COLO668 (cell line): ENCODE results near the gene EGLN1.
A peak's percentile ranks its signal among the peaks of the same experiment; 100 is the strongest.

Source experiments
- DNase-seq: peaks from one replicate; lab custom pipeline; 2025; ENCODE audit not compliant: unreplicated experiment; lab: John Stamatoyannopoulos, UW

Gene EGLN1

DNA sequence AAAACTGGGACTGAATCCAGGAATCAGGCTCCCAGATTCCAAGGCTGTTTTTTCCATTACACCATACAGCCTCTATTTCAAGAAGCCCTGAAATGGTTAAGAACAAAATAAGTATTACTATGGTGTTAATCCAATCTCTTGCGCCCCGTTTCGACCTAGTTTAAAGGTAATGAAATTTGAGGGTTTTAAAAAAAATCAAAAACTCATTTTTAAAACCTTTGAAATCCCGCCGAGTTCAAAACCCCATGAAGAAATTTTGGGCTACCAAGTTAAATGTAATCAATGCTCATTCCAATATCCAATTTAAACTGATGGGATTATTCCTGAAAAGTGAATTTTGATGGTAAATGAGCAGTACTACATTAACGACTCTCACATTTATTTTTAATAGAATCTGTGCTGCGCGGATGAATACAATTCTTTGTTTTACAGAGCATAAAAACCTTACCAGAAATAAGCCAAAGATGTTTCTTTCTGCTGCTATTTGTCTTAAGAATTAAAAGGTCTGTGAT, 767 bp upstream of the EGLN1 start:
- DNase-seq = no peak

DNA sequence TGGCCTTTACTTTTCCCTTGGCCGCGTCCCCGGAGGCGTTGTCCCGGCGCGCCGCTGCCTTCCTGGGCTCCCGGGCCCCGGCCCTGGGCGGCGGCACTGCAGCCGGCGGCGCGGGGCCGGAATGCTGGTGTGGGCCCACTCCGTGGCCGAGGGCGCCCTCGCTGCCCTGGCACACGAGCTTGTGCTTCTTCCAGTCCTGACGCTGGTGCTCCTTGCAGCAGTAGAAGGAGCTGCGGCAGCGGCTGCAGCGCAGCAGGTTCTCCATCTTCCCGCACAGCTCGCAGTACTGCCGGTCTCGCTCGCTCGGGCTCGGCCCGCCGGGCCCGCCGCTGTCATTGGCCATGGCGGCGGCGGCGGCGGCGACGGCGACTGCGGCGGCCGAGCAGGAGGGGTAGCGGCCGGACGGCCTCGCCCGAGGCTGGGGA, 529 bp downstream of the EGLN1 start:
- DNase-seq = peak; percentile 87

DNA sequence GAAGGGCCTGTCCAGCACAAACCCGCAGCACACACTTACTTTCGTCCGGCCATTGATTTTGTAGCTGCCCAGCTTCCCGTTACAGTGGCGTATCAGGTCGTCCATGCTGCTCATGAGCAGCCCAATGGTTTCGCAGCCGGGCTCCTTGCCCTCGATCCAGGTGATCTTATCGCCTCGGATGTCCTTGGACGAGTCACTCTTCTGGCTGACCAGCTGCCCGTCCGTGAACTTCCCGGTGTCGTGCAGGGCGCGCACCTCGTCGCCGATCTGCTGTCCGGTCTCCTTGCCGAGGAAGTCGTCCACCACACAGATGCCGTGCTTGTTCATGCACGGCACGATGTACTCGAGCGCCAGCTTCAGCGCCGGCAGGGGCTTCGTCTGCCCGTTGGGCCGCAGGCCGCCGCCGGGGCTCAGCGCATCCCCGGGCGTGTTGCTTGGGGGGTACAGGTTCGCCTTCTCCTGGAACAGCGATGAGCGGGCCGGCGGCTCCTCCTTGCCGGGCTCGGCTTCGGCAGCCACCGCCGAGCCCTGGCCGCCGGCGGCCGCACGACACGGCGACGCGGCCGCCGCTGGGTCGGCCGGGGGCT, 1.0 kb downstream of the EGLN1 start:
- DNase-seq = peak; percentile 77

GRCh38 chr1:231420299-231420958, 1.7 kb downstream of the EGLN1 start:
- no peak for DNase-seq

- DNase-seq = no peak
Measured at GRCh38 chr1:231419738-231420298, 2.3 kb downstream of the EGLN1 start.

DNA sequence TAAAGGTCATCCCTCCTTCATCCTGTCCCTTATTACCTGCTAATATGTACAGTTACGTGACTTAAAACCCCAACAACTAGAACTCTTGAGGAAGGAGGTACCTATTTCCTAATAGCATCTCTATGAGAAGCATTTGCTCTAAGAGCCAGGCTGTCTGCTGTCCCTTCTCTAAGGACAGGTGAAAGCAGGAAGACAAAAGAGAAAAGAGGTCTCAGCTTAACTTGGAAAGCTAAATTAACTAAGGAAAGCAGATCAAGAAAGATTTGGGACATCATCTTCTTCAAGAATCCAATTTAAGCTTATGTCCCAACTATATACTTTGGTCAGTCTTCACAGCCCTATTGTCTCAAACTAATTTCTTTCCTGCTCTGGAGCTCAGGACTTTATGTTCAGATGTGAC, 2.9 kb downstream of the EGLN1 start:
- no peak for DNase-seq

GRCh38 chr1:231418741-231419107, 3.4 kb downstream of the EGLN1 start:
- no peak for DNase-seq

DNA sequence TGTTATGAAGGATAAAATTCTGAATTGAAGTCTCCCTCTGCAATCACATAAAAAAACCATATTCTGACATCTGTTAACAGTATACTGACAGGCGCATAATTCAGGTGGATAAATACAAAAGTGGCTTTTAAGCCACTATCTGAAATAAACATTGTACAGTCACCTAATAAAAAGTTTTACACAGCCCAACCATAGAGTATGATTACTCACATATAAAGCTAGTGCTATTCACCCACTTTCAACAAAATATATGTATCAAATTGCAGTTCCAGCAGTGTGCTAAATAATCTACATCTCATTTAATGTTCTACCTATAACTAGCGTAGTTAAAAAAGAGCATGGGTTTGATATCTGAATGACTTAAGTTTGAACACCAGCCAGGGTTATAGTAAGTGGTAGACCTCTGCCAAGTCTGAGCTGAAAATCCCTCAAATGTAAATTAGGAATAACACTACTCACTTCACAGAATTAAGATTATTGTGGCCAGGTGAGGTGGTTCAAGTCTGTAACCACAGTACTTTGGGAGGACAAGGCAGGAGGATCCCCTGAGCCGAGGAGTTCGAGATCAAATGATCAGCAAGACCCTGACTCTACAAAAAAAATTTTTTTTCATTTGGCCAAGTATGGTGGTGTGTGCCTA, 3.9 kb downstream of the EGLN1 start:
- DNase-seq = no peak

- DNase-seq = no peak
Measured at GRCh38 chr1:231417513-231417912, 4.6 kb downstream of the EGLN1 start.

DNA sequence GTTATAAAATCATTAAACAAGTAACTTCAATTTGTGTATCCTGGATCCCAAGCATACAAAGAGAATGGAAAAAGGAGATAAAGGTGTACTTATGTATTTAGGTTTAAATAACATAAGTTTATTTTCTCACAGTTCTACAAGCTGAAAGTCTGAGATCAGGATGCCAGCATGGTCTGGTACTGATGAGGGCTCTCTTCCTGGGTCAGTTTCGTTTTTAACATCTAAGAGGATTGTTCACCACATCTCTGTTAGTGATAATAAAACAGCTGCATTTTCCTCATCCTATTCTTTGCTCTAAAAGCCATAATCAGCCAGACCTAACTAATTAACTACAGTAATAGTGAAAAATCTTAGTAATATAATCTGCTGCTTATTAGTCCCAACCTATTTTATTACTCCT, 5.2 kb downstream of the EGLN1 start:
- DNase-seq = no peak

- DNase-seq = no peak
Measured at GRCh38 chr1:231415018-231415583, 7.0 kb downstream of the EGLN1 start.

DNA sequence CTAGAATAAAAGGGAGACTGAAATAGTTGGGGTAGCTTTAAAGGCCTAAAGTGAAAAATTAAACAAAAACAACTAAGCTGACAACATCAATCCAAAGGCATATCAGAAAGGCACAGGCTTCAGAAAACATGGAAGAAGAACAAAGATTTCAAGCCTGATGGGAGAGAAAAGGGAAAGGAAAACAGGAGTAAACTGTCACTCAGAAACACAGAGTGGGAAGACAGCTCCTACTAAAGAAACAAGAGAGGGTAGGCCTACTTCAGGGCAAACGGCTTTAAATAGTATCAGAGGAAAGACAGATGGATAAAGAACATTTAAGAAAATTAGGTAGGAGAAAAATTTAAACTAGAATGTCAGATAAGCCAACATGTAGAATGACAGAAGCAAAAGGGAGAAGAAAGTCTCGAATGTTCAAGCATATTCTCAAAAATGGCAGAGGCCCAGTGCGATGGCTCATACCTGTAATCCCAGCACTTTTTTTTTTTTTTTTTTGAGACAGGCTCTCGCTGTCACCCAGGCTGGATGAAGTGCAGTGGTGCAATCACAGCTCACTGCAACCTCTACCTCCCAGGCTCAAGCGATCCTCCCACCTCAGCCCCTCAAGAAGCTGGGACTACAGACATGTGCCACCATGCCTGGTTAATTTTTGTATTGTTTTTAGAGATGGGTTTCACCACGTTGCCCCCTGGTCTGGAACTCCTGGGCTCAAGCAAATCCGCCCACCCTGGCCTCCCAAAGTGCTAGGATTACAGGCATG, 7.6 kb downstream of the EGLN1 start:
- DNase-seq = no peak

DNA sequence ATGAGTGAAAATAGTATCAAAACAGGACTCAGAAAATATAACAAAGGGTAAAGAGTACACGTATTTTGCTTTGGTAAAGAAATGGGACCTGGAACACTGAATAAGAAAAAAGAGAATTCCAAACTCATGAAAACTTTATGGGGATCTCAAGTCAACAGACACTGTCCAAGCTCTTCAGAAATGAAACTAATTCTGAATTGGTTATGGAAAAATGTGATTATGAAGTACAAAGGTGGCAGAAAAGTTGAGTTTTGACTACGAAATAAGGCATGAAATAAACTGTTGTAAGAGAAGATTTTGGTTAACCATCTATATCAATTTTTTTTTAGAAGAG, 8.4 kb downstream of the EGLN1 start:
- DNase-seq = no peak

DNA sequence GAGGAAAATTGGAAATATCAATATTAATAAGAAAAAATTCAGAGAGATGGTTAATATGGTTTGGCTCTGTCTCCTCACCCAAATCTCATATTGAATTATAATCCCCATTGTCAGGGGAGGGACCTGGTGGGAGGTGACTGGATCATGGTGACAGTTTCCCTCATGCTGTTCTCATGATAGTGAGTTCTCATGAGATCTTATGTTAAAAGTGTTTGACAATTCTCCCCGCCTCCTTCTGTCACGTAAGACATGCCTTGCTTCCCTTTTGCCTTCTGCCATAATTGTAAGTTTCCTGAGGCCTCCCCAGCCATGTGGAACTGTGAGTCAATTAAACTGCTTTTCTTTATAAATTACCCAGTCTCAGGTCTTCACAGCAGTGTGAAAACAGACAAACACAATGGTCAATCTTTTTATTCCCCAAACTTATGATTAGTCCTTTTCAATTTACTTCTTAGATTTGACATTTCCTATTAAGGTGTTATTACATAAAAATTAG, 11.0 kb downstream of the EGLN1 start:
- no peak for DNase-seq

- DNase-seq = no peak
Measured at GRCh38 chr1:231410036-231410612, 12.0 kb downstream of the EGLN1 start.

GRCh38 chr1:231408528-231409094, 13.5 kb downstream of the EGLN1 start:
- no peak for DNase-seq

DNA sequence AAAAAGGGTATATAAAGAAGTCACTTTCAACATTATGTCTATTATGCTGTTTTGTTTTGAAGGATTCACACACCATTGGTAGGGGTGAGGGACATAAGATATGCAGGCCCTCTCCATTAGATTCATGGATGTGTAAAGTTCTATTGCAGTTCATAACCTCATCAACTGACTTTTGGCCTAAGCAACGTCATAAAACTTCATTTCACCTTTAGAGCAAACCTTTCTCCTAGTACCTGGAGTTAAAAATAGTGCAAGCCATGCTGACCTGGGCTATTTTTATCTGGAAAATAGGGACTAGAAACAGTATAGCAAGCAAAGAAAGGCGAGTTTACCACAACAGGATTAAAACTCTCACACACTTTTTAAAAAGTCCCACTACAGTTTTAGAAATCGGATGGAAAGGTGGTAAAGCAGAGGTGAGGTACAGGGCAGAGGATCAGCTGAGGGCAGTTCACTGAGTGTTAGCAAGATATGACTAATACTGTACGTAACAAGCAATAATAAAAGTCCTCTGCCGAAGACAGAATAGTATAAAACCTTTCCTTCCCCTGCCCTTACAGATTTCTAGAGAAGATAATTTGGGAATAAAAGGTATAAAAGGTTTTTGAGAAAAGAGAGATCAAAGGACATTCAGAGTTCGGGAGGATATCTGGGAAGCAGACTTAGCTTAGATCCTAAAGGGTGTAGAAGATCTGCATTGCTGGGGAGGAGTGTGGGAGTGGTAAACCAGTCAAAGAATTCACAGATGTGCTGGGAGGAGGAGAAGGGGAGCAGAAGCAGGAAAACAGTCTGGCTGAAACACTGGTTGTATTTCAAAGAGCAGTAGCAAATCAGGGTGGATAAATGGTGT, 14.3 kb downstream of the EGLN1 start:
- no peak for DNase-seq

GRCh38 chr1:231407049-231407448, 15.0 kb downstream of the EGLN1 start:
- no peak for DNase-seq

GRCh38 chr1:231404318-231404717, 17.8 kb downstream of the EGLN1 start:
- DNase-seq = no peak
